Measurements from ENCODE around the gene CDKL1.

DNA sequence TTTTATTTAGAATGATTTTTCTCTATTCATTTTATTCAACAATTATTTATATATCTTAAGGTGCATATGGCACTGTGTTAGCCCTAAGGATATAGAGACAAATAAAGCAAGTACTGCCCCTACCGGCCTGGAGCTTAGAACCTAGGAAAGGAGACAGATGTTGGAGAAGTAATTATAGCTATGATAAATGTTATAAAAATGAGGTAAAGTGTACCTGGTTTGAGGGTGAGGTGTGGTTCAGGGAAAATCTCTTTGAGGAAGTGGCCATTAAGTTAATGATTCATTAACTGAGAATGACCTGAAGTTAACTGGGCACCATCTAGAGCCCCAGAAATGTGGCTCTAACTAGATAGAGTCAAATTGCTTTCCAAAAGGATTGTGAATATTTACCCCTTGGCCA lies 31.9 kb downstream of the CDKL1 start:
- TF ChIP-seq TAF1 (IDR thresholded peaks at IDR 0.05; ENCODE audit: low read depth, low read length) (no peak), POLR2A (IDR thresholded peaks at IDR 0.05; ENCODE audit: low read depth, low read length) (no peak), POLR2AphosphoS5 (IDR thresholded peaks at IDR 0.05; ENCODE audit: low read depth, low read length) (no peak)

Data from GM12891 (cell line).